Natural killer cell treated with Interleukin-12 subunit alpha and Interleukin-12 subunit beta and Interleukin-15 and Interleukin-18, amount 100 ng/mL, for 72 hours (primary cell): ENCODE data around the gene MYO16. TPM values are rescaled to one million over a fixed set of nuclear protein-coding genes. Genes with fewer than 3 reads are reported as not detected.
"Not testable (repeated sequence)": the region's sequence is repeated elsewhere in the genome, so short reads cannot be mapped to it uniquely, and the experiment has no call there.

Source experiments
- ATAC-seq, 2 donors: fragments of 150-1000 bp; cut with Tn5 transposase in 1 of 2; sonication (Bioruptor Pico), chemical (Tn5 transposase) in 1 of 2; 2 replicates each; pipeline ENCODE4 v1.10.0; 2021
- DNase-seq: peaks from one replicate; pipeline ENCODE4 v3.0.0; 2022; ENCODE audit warnings: low spot score
- H3K27ac Mint-ChIP-seq, 2 donors: 1 replicate in 1 of 2; 2 replicates in 1 of 2; pipeline ENCODE4 v1.8.0; 2022; ENCODE audit warnings: mixed read lengths in 2 of 2, mild to moderate bottlenecking in 1 of 2, moderate library complexity in 1 of 2
- H3K27me3 Mint-ChIP-seq, 2 donors: 1 replicate in 1 of 2; 2 replicates in 1 of 2; pipeline ENCODE4 v1.8.0; 2022; ENCODE audit warnings: mixed read lengths in 2 of 2
- H3K36me3 Mint-ChIP-seq: one replicate; pipeline ENCODE4 v1.8.0; 2022; ENCODE audit warnings: mixed read lengths
- H3K4me1 Mint-ChIP-seq, 2 donors: 1 replicate in 1 of 2; 2 replicates in 1 of 2; pipeline ENCODE4 v1.8.0; 2022; ENCODE audit warnings: low read depth in 2 of 2, mixed read lengths in 2 of 2, mild to moderate bottlenecking in 1 of 2
- H3K4me3 Mint-ChIP-seq: one replicate; pipeline ENCODE4 v1.8.0; 2022; ENCODE audit warnings: mixed read lengths
- H3K9me3 Mint-ChIP-seq: 2 replicates; pipeline ENCODE4 v1.8.0; 2022; ENCODE audit warnings: mixed read lengths
- total RNA-seq, 2 donors: library from RNA; stranded (reverse); gene quantifications; one replicate each; pipeline ENCODE4 v1.2.3, GENCODE V29; 2022

MYO16 gene
- total RNA-seq, 2 donors from 2014 or later, result not detected

GRCh38 chr13:108777421-108778420 lies 148.3 kb downstream of the MYO16 start:
- no peak for ATAC-seq
- H3K27ac Mint-ChIP-seq, result no peak overlapping the region
- peaks cover 5% of the 10 kb centered on the region for H3K9me3 Mint-ChIP-seq
- H3K36me3 Mint-ChIP-seq, result no peaks in the 10 kb centered on the region
- DNase-seq, result no peak
- no peak overlapping the region for H3K4me3 Mint-ChIP-seq
- H3K4me1 Mint-ChIP-seq, result no peaks in the 10 kb centered on the region
- no peaks in the 10 kb centered on the region for H3K27me3 Mint-ChIP-seq

GRCh38 chr13:108779308-108779707 lies 149.9 kb downstream of the MYO16 start:
- Mint-ChIP-seq H3K4me3 (no peak overlapping the region), H3K9me3 (peaks cover 4% of the 10 kb centered on the region), H3K27me3 (no peaks in the 10 kb centered on the region), H3K27ac (no peak overlapping the region), H3K4me1 (no peaks in the 10 kb centered on the region), H3K36me3 (no peaks in the 10 kb centered on the region)
- DNase-seq (no peak), ATAC-seq (no peak)

- no peak overlapping the region for H3K27ac Mint-ChIP-seq
Measured at GRCh38 chr13:108780706-108781105, 151.3 kb downstream of the MYO16 start.

GRCh38 chr13:108781312-108781711 lies 151.9 kb downstream of the MYO16 start:
- H3K4me3 Mint-ChIP-seq, result no peak overlapping the region
- H3K27ac Mint-ChIP-seq, result no peak overlapping the region
- no peaks in the 10 kb centered on the region for H3K4me1 Mint-ChIP-seq
- ATAC-seq, result no peak
- peaks cover 8% of the 10 kb centered on the region for H3K9me3 Mint-ChIP-seq
- DNase-seq, result no peak
- no peaks in the 10 kb centered on the region for H3K27me3 Mint-ChIP-seq
- H3K36me3 Mint-ChIP-seq, result no peaks in the 10 kb centered on the region

More at GRCh38 chr13:108780706-108781105, 151.3 kb downstream of the MYO16 start:
- H3K4me1 Mint-ChIP-seq, result no peaks in the 10 kb centered on the region
- H3K27me3 Mint-ChIP-seq, result no peaks in the 10 kb centered on the region
- DNase-seq (no peak), ATAC-seq (no peak)
- H3K9me3 Mint-ChIP-seq, result peaks cover 8% of the 10 kb centered on the region
- H3K4me3 Mint-ChIP-seq, result no peak overlapping the region
- no peaks in the 10 kb centered on the region for H3K36me3 Mint-ChIP-seq

GRCh38 chr13:108782480-108782879 lies 153.1 kb downstream of the MYO16 start:
- not testable (repeated sequence) for H3K36me3 Mint-ChIP-seq, H3K4me1 Mint-ChIP-seq, H3K9me3 Mint-ChIP-seq, DNase-seq, ATAC-seq, H3K27me3 Mint-ChIP-seq, H3K4me3 Mint-ChIP-seq, H3K27ac Mint-ChIP-seq

- Mint-ChIP-seq H3K4me1 (no peaks in the 10 kb centered on the region), H3K9me3 (peaks cover 8% of the 10 kb centered on the region), H3K27ac (no peak overlapping the region), H3K36me3 (no peaks in the 10 kb centered on the region), H3K4me3 (no peak overlapping the region), H3K27me3 (no peaks in the 10 kb centered on the region)
- ATAC-seq (no peak), DNase-seq (no peak)
Measured at GRCh38 chr13:108785844-108786243, 156.4 kb downstream of the MYO16 start.

- no peak overlapping the region for H3K27ac Mint-ChIP-seq
- no peaks in the 10 kb centered on the region for H3K36me3 Mint-ChIP-seq
- H3K9me3 Mint-ChIP-seq, result peaks cover 8% of the 10 kb centered on the region
- no peak overlapping the region for H3K4me3 Mint-ChIP-seq
- H3K4me1 Mint-ChIP-seq, result no peaks in the 10 kb centered on the region
- no peak for ATAC-seq
- no peaks in the 10 kb centered on the region for H3K27me3 Mint-ChIP-seq
- DNase-seq, result no peak
Measured at GRCh38 chr13:108786456-108787200, 157.2 kb downstream of the MYO16 start.

GRCh38 chr13:108787700-108788414 lies 158.4 kb downstream of the MYO16 start:
- Mint-ChIP-seq H3K9me3 (peaks cover 8% of the 10 kb centered on the region), H3K36me3 (no peaks in the 10 kb centered on the region), H3K27me3 (no peaks in the 10 kb centered on the region), H3K4me3 (no peak overlapping the region), H3K27ac (no peak overlapping the region), H3K4me1 (no peaks in the 10 kb centered on the region)
- DNase-seq, result no peak
- no peak for ATAC-seq

GRCh38 chr13:108789476-108789875 lies 160.1 kb downstream of the MYO16 start:
- no peaks in the 10 kb centered on the region for H3K27me3 Mint-ChIP-seq
- peaks cover 11% of the 10 kb centered on the region for H3K9me3 Mint-ChIP-seq
- H3K4me1 Mint-ChIP-seq, result no peaks in the 10 kb centered on the region
- no peaks in the 10 kb centered on the region for H3K36me3 Mint-ChIP-seq
- ATAC-seq (no peak), DNase-seq (no peak)
- H3K27ac Mint-ChIP-seq, result no peak overlapping the region
- no peak overlapping the region for H3K4me3 Mint-ChIP-seq

- Mint-ChIP-seq H3K27me3 (no peaks in the 10 kb centered on the region), H3K4me1 (no peaks in the 10 kb centered on the region), H3K36me3 (no peaks in the 10 kb centered on the region), H3K4me3 (no peak overlapping the region), H3K27ac (no peak overlapping the region), H3K9me3 (peaks cover 7% of the 10 kb centered on the region)
- ATAC-seq (no peak), DNase-seq (no peak)
Measured at GRCh38 chr13:108795841-108796240, 166.4 kb downstream of the MYO16 start.

GRCh38 chr13:108797354-108797753 lies 167.9 kb downstream of the MYO16 start:
- Mint-ChIP-seq H3K27ac (no peak overlapping the region), H3K27me3 (no peaks in the 10 kb centered on the region), H3K4me1 (no peaks in the 10 kb centered on the region), H3K36me3 (no peaks in the 10 kb centered on the region), H3K4me3 (no peak overlapping the region), H3K9me3 (peaks cover 9% of the 10 kb centered on the region)
- DNase-seq, result no peak
- ATAC-seq, result no peak

GRCh38 chr13:108807841-108808240 lies 178.4 kb downstream of the MYO16 start:
- Mint-ChIP-seq H3K27me3 (no peaks in the 10 kb centered on the region), H3K9me3 (peaks cover 4% of the 10 kb centered on the region), H3K4me1 (no peaks in the 10 kb centered on the region), H3K36me3 (no peaks in the 10 kb centered on the region), H3K27ac (no peak overlapping the region), H3K4me3 (no peak overlapping the region)
- no peak for ATAC-seq
- DNase-seq, result no peak

- ATAC-seq (no peak), DNase-seq (no peak)
- Mint-ChIP-seq H3K4me3 (no peak overlapping the region), H3K9me3 (peaks cover 7% of the 10 kb centered on the region), H3K27ac (no peak overlapping the region), H3K27me3 (no peaks in the 10 kb centered on the region), H3K36me3 (no peaks in the 10 kb centered on the region), H3K4me1 (no peaks in the 10 kb centered on the region)
Measured at GRCh38 chr13:108812165-108812564, 182.8 kb downstream of the MYO16 start.
